Measurements from ENCODE around the gene MS4A4A. TPM values are rescaled to one million over a fixed set of nuclear protein-coding genes. Genes with fewer than 3 reads are reported as not detected.
"Not testable (repeated sequence)": the region's sequence is repeated elsewhere in the genome, so short reads cannot be mapped to it uniquely, and the experiment has no call there.

The MS4A4A gene
- total and polyA plus RNA-seq, 8 donors: 7.4 to 93.6 (median 13.9) TPM

- Histone ChIP-seq H3K27ac (no peak overlapping the region), H3K4me1 (no peaks in the 10 kb centered on the region), H3K4me3 (no peak overlapping the region), H3K9me3 (peaks cover 0 to 10% of the 10 kb centered on the region in 2 donors), H3K27me3 (no peaks in the 10 kb centered on the region), H3K36me3 (no peaks in the 10 kb centered on the region)
- intact Hi-C loops (cut with DNase I): no loop called here
- TF ChIP-seq CTCF (IDR thresholded peaks at IDR 0.05): no peak
- ATAC-seq (peak; percentile 53), DNase-seq (no peak)
Observed at GRCh38 chr11:60274416-60274815, 6.0 kb upstream of the MS4A4A start.

GRCh38 chr11:60281485-60281884 lies 1.0 kb downstream of the MS4A4A start:
- Histone ChIP-seq H3K4me1 (peaks cover 0 to 16% of the 10 kb centered on the region in 2 donors), H3K27me3 (no peaks in the 10 kb centered on the region), H3K4me3 (peak overlapping the region in 1 of 2 donors; percentile 31), H3K36me3 (no peaks in the 10 kb centered on the region), H3K27ac (peak overlapping the region; percentile 52 to 57), H3K9me3 (no peaks in the 10 kb centered on the region)
- intact Hi-C loops (cut with DNase I): no loop called here
- DNase-seq (no peak), ATAC-seq (peak; percentile 59)
- TF ChIP-seq CTCF (IDR thresholded peaks at IDR 0.05): no peak

- peak overlapping the region; percentile 57 to 61 for H3K27ac ChIP-seq
- intact Hi-C loops (cut with DNase I): no loop called here
Observed at GRCh38 chr11:60282286-60282685, 1.8 kb downstream of the MS4A4A start.

GRCh38 chr11:60285411-60286126 lies 5.1 kb downstream of the MS4A4A start:
- ATAC-seq; H3K27me3 ChIP-seq; intact Hi-C loops (cut with DNase I); H3K4me3 ChIP-seq; H3K9me3 ChIP-seq; DNase-seq; H3K36me3 ChIP-seq: not testable (repeated sequence)
- peaks cover 0 to 12% of the 10 kb centered on the region in 2 donors for H3K4me1 ChIP-seq
- peak overlapping the region in 1 of 2 donors; percentile 57 for H3K27ac ChIP-seq

More at GRCh38 chr11:60282286-60282685, 1.8 kb downstream of the MS4A4A start:
- ATAC-seq (peak; percentile 51), DNase-seq (no peak)
- no peaks in the 10 kb centered on the region for H3K27me3 ChIP-seq
- H3K4me1 ChIP-seq: peaks cover 0 to 16% of the 10 kb centered on the region in 2 donors
- H3K4me3 ChIP-seq: peak overlapping the region in 1 of 2 donors; percentile 31
- no peaks in the 10 kb centered on the region for H3K36me3 ChIP-seq
- H3K9me3 ChIP-seq: no peaks in the 10 kb centered on the region
- TF ChIP-seq CTCF (IDR thresholded peaks at IDR 0.05): no peak

GRCh38 chr11:60288531-60288930 lies 8.1 kb downstream of the MS4A4A start:
- H3K4me1 ChIP-seq: peaks cover 0 to 16% of the 10 kb centered on the region in 2 donors
- no peak overlapping the region for H3K27ac ChIP-seq
- TF ChIP-seq CTCF (IDR thresholded peaks at IDR 0.05): no peak
- intact Hi-C loops (cut with DNase I): no loop called here
- no peaks in the 10 kb centered on the region for H3K27me3 ChIP-seq
- DNase-seq (no peak), ATAC-seq (no peak)
- H3K36me3 ChIP-seq: peaks cover 0 to under 1% of the 10 kb centered on the region in 2 donors
- no peaks in the 10 kb centered on the region for H3K9me3 ChIP-seq
- no peak overlapping the region for H3K4me3 ChIP-seq
